ENCODE measurements around the gene TMX1.

The TMX1 gene

DNA sequence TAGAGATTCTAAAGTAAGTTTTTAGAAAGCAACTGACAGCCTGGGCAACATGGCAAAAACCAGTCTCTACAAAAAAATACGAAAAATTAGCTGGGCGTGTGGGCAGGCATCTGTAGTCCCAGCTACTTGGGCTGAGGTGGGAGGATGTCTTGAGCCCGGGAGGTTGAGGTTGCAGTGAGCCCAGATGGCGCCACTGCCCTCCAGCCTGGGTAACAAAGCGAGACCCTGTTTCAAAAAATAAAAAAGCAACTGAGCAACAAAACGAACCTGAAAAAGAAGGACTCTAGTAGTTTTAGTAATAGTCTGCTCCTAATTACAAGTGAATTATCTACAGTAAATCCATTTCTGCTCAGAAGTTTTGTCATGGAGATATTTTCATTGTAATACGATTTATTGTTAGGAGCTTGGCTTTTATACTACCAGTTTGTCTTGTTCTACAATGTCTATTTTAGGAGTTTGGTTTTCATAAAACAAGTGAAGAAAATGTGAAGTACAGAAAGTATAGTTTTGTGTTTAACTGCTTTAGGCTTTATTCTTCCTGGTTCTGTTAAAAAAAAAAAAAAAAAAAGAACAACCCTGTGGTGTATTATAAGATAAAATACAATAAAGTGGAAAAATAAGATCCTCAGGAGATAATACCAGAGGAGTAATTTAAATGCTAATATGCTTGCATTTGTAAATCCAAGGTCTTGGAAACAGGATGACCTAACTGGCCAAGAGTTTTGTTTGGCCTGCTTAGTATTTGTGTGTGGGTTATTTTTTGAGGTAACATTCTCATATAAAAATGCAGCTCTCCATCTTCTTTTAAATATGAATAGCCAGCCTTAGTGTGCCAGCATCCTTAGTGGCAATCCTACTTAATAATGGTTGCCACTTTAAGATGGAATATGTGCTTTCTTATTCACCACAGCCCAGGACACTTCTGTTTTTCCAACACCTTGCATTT lies 2.8 kb downstream of the TMX1 start:
- no peak for DNase-seq (ENCODE audit: low read depth in 2 of 2)

GRCh38 chr14:51244591-51244990 lies 4.5 kb downstream of the TMX1 start:
- DNase-seq (ENCODE audit: low read depth in 2 of 2), result no peak

GRCh38 chr14:51246032-51246431 lies 6.0 kb downstream of the TMX1 start:
- no peak for DNase-seq (ENCODE audit: low read depth in 2 of 2)

- DNase-seq (ENCODE audit: low read depth in 2 of 2), result no peak
These were observed 8.3 kb downstream of the TMX1 start for GRCh38 chr14:51248016-51248987.

DNA sequence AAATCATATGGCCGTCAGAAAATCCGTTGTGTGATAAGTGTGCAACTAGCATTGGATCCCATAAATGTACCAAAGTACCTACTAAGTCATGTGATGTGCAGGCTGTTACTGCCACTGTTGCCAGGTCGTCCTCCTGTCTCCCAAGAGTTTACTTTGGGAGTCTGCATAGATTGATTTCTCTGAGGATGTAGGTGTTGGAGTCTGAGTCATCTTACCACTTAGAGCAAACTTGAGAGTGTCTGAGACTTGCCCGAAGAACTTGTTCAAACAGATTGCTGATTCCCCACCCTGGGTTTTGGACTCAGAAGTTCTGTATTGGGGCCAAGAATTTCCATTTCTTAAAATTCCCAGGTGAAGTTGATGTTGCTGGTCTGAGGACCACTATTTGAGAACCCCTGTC lies 11.4 kb downstream of the TMX1 start:
- no peak for DNase-seq (ENCODE audit: low read depth in 2 of 2)

- no peak for DNase-seq (ENCODE audit: low read depth in 2 of 2)
These were observed 13.8 kb downstream of the TMX1 start for GRCh38 chr14:51253880-51254279.

DNA sequence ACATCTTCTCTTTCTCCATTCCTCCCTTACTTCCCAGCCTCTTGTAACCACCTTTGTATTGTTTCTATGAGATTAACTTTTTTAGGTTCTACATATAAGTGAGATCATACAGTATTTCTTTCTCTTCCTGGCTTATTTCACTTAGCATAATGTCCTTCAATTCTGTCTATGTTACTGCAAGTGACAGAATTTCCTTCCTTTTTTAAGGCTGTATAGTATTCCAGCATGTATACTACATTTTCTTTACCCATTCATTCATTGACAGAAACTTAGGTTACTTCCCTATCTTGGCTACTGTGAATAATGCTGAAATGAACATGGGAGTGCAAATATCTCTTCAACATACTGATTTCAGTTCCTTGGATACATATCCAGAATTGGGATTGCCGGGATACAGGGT lies 18.2 kb downstream of the TMX1 start:
- DNase-seq (ENCODE audit: low read depth in 2 of 2), result no peak

DNA sequence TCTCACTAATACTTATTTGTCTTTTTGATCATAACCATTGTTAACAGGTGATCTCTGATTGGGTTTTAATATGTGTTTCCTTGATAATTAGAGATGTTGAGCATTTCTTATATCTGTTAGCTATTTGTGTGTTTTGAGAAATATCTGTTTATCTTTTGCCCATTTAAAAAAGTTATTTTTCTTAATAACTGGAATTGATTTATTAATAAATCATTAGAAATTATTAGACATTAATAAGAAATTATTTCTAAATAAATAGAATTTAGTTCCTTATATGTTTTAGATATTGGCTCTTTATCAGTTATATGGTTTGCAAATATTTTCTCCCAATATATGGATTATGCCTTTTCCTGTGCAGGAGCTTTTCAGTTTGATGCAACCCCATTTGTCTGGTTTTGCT lies 18.7 kb downstream of the TMX1 start:
- DNase-seq (ENCODE audit: low read depth in 2 of 2), result no peak

- DNase-seq (ENCODE audit: low read depth in 2 of 2), result no peak
These were observed 20.2 kb downstream of the TMX1 start for GRCh38 chr14:51260225-51260624.

DNA sequence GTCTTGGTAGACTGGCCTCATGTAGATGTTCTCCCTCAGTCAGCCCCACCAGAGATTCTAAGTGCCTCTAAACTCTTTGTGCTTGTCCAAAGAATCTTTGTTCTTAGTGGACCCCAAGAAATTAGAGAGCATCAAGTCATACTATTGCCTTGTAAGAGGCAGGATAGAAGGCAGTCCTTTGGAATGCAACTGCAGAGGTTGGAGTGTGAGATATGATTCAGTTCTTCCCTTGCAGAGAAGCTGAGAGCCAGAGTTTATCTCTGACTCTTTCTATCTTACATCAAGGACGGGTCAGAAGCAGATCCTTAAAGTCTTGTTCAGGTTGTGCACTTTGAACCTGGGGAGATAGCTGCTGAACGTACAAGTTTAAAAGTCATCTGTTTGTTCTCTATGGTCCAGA lies 21.1 kb downstream of the TMX1 start:
- DNase-seq (ENCODE audit: low read depth in 2 of 2), result no peak

- no peak for DNase-seq (ENCODE audit: low read depth in 2 of 2)
These were observed 22.8 kb downstream of the TMX1 start for GRCh38 chr14:51262868-51263267.

- no peak for DNase-seq (ENCODE audit: low read depth in 2 of 2)
These were observed 29.6 kb downstream of the TMX1 start for GRCh38 chr14:51269634-51270033.

DNA sequence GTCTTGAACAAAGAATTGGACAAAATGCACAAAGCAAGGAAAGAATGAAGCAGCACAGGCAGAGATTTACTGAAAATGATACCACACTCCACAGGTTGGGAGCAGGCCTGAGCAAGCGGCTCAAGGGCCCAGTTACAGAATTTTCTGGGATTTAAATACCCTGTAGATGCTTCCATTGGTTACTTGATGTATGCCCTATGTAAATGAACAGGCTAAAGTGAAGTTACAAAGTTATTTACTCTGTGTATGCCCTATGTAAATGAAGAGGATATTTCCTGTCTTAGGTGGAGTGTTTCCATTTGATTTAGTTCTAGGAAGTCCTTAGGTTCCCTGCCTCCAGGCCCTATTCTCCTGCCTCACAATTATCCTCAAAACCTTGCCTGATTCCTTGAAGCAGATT lies 36.6 kb downstream of the TMX1 start:
- DNase-seq (ENCODE audit: low read depth in 2 of 2), result no peak

- no peak for DNase-seq (ENCODE audit: low read depth in 2 of 2)
These were observed 37.8 kb downstream of the TMX1 start for GRCh38 chr14:51277753-51278415.

GRCh38 chr14:51282517-51282916 lies 42.5 kb downstream of the TMX1 start:
- no peak for DNase-seq (ENCODE audit: low read depth in 2 of 2)

DNA sequence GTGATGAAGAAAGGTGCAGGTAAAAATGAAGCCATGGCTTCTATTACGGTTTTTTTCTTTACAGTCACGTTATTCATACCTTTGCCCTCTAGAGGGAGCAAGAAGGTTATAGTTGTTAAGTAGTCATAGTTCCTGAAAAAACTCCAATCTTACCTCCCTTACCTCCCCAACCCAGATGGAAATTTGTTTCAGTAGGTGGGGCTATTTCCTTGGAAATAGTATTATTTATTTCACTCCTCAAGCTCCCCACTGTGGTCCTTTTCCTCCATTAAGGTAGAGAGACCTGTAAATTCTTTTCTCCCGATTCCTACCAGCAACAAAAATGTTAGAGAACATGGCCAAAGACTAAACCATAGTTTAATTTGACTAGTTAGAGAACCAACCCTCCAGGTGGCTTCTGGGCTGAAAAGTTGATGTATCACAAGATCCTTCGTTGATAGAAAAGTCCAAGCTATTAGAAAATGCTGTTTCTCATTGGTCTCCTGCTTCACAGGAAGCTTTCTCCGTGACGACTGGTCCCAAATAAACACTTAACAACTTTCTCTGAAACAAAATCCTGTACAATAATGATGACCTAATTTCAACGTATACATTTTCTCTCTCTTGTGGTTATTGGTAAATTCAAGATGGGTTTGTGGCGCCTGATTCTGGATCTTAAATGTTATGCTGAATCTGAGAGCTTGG lies 43.5 kb downstream of the TMX1 start:
- no peak for DNase-seq (ENCODE audit: low read depth in 2 of 2)

DNA sequence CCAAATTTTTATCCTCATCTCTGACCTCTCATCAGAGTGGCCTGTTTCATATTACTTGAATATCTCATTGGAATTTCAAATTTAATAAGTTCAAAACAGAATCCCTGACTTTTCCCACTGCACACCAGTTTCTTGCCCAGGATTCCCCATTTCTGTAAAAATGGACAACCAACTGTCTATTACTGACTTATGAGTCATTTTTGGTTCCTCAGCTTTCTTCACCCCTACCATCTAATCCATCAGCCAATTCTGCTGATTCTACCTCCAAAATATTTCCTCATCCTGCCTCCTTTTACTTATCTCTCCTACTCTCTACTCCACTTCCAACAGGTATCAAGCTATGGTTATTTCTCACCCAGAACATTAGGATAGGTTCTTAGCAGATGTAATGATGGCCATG lies 44.2 kb downstream of the TMX1 start:
- DNase-seq (ENCODE audit: low read depth in 2 of 2), result no peak

GRCh38 chr14:51285120-51285519 lies 45.1 kb downstream of the TMX1 start:
- DNase-seq (ENCODE audit: low read depth in 2 of 2), result no peak

GRCh38 chr14:51289169-51289568 lies 49.1 kb downstream of the TMX1 start:
- DNase-seq (ENCODE audit: low read depth in 2 of 2), result no peak

- DNase-seq (ENCODE audit: low read depth in 2 of 2), result no peak
These were observed 50.1 kb downstream of the TMX1 start for GRCh38 chr14:51290132-51290531.

- no peak for DNase-seq (ENCODE audit: low read depth in 2 of 2)
These were observed 51.0 kb downstream of the TMX1 start for GRCh38 chr14:51291016-51291415.

Measured in stimulated activated CD4-positive, alpha-beta T cell treated with anti-CD3 and anti-CD28 coated beads, Interleukin-1b, Interleukin-23, amount 100 ng/mL, for 4 hours (primary cell).